GM12891 (cell line): ENCODE results near the gene SIPA1L3.

Experiments
- POU2F2 ChIP-seq: IDR thresholded peaks from 2 replicates; pipeline ENCODE4 v1.6.1; 2011; ENCODE audit warnings: low read depth, mild to moderate bottlenecking, control low read depth, low read length, moderate library complexity
- TAF1 ChIP-seq: IDR thresholded peaks from 2 replicates; pipeline ENCODE4 v1.6.1; 2011; ENCODE audit warnings: low read depth, low read length, control low read depth

DNA sequence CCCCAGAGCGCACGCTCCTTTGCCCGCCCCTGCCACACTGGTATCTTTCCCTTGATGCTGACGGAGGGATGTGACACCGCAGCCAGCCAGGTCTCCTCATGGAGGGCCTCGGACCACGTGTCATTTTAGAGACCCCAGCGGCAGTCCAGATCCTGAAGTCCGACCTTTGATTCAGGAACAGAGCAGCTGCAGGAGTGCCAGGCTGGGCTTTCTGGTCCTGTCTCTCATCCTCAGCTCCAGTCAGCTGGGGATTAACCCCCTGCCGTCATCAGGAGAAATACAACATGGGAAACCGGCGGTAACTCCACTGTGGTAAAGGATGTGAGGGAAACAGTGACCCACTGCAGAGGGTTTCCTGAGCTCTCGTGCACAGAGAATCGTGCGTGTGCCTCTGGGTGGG is 140.6 kb downstream of the SIPA1L3 start:
- TF ChIP-seq TAF1 (no peak), POU2F2 (no peak)
